ENCODE measurements around the gene MINDY1.
A peak's percentile ranks its signal among the peaks of the same experiment; 100 is the strongest.

Gene MINDY1

DNA sequence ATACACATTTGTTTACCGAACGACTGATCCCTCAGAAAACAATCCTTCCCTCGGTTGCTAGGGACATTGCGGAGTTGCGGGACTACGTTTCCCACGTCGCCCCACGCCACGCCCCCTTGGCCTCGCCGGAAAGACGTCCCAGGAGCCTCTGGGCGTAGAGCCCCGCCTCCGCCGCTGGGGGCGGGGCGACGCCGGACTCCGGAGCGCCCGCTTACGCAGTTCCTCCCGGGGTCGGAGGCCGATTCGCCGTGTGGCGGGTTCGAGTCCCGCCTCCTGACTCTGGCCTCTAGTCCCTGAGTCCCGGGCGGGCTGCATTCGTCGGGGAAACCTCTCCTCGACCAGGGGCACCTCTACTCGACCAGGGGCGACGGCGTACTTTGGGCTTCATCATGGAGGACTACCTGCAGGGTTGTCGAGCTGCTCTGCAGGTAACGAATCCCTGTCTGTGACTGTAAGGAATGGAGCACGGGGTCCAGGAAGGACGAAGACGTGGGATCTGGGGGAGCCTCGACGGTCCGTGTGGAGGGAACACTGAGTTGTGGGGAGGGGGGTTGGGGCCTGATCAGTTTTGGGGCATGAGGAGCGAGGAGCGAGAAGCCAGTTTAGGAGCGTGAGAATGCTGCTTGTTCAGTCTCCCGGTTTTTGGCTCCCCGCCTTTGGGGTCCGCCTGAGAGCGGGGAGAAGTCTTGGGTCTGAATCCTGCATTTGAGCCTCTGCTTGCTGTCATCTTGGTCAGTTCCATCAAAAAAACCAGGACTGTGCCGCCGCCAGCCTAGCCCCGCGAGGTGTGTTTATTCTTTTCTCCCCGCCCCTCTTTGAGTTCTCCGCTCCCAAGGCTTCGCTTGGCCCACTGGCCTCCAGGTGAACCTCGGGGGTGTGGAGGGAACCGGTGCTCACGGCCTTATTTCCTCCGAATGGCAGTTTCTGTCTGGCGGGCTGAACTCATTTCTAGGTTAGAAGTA is 1.8 kb upstream of the MINDY1 start, which contains the start of gene PRUNE1:
Gene PRUNE1 (plus strand): TSS at position 206 of the 962 bp plus-strand sequence. CDS start 184 bp downstream, at position 390.
- TF ChIP-seq CSDC2 (CRISPR knock-in tag; IDR thresholded peaks at IDR 0.05) (no peak), ISL1 (CRISPR knock-in tag; IDR thresholded peaks at IDR 0.05) (no peak), OSR1 (CRISPR knock-in tag; IDR thresholded peaks at IDR 0.05) (peak; percentile 45; the same call in 1 of the 2 replicates)
- ATAC-seq, result peak; percentile 80

DNA sequence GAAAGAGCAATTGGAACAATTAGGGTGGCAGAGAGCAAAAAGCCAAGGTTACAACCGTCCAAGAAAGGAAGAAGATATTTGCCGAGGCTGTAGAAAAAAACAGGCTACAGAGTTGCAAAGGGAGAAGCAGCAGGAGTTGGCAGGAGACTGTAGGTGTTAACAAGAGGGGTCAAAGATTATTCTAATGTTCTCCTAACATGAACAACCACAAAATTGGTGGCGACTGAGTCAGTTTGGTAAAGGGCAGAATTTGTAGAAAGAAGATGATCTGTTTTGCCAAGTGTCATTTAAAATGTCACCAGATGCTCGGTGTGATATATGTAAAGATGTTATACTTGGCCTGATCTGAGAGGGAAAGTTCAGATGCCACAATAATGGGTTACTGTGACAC is 1.1 kb upstream of the MINDY1 start:
- ATAC-seq, result no peak
- TF ChIP-seq PATZ1 (CRISPR knock-in tag; IDR thresholded peaks at IDR 0.05; ENCODE audit: borderline replicate concordance), result no peak
- no peak for TF ChIP-seq SNAI2 (CRISPR knock-in tag; IDR thresholded peaks at IDR 0.05)
- no peak for TF ChIP-seq TCF4 (CRISPR knock-in tag; IDR thresholded peaks at IDR 0.05; ENCODE audit: borderline replicate concordance)
- TF ChIP-seq, protein P1, sequence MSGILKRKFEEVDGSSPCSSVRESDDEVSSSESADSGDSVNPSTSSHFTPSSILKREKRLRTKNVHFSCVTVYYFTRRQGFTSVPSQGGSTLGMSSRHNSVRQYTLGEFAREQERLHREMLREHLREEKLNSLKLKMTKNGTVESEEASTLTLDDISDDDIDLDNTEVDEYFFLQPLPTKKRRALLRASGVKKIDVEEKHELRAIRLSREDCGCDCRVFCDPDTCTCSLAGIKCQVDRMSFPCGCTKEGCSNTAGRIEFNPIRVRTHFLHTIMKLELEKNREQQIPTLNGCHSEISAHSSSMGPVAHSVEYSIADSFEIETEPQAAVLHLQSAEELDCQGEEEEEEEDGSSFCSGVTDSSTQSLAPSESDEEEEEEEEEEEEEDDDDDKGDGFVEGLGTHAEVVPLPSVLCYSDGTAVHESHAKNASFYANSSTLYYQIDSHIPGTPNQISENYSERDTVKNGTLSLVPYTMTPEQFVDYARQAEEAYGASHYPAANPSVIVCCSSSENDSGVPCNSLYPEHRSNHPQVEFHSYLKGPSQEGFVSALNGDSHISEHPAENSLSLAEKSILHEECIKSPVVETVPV (CRISPR knock-in tag; IDR thresholded peaks at IDR 0.05), result no peak
- no peak for TF ChIP-seq ESRRG (CRISPR knock-in tag; IDR thresholded peaks at IDR 0.05)
- TF ChIP-seq, protein P2, sequence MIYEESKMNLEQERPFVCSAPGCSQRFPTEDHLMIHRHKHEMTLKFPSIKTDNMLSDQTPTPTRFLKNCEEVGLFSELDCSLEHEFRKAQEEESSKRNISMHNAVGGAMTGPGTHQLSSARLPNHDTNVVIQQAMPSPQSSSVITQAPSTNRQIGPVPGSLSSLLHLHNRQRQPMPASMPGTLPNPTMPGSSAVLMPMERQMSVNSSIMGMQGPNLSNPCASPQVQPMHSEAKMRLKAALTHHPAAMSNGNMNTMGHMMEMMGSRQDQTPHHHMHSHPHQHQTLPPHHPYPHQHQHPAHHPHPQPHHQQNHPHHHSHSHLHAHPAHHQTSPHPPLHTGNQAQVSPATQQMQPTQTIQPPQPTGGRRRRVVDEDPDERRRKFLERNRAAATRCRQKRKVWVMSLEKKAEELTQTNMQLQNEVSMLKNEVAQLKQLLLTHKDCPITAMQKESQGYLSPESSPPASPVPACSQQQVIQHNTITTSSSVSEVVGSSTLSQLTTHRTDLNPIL (CRISPR knock-in tag; IDR thresholded peaks at IDR 0.05; ENCODE audit: low read depth), result no peak
- TF ChIP-seq, protein P3, sequence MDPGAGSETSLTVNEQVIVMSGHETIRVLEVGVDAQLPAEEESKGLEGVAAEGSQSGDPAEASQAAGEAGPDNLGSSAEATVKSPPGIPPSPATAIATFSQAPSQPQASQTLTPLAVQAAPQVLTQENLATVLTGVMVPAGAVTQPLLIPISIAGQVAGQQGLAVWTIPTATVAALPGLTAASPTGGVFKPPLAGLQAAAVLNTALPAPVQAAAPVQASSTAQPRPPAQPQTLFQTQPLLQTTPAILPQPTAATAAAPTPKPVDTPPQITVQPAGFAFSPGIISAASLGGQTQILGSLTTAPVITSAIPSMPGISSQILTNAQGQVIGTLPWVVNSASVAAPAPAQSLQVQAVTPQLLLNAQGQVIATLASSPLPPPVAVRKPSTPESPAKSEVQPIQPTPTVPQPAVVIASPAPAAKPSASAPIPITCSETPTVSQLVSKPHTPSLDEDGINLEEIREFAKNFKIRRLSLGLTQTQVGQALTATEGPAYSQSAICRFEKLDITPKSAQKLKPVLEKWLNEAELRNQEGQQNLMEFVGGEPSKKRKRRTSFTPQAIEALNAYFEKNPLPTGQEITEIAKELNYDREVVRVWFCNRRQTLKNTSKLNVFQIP (CRISPR knock-in tag; IDR thresholded peaks at IDR 0.05; ENCODE audit: borderline replicate concordance, low read depth), result no peak
- TF ChIP-seq ZFP3 (CRISPR knock-in tag; IDR thresholded peaks at IDR 0.05), result no peak
- no peak for TF ChIP-seq RARB (CRISPR knock-in tag; IDR thresholded peaks at IDR 0.05)
- no peak for TF ChIP-seq GLIS3 (CRISPR knock-in tag; IDR thresholded peaks at IDR 0.05)
- no peak for TF ChIP-seq ZNF70 (CRISPR knock-in tag; IDR thresholded peaks at IDR 0.05)
- TF ChIP-seq TOX (CRISPR knock-in tag; IDR thresholded peaks at IDR 0.05; ENCODE audit: borderline replicate concordance), result no peak
- no peak for TF ChIP-seq ZNF8 (CRISPR knock-in tag; IDR thresholded peaks at IDR 0.05)
- no peak for TF ChIP-seq ZNF565 (CRISPR knock-in tag; conservative IDR thresholded peaks at IDR 0.05; ENCODE audit: low read depth)
- TF ChIP-seq TSHZ2 (CRISPR knock-in tag; IDR thresholded peaks at IDR 0.05), result no peak

DNA sequence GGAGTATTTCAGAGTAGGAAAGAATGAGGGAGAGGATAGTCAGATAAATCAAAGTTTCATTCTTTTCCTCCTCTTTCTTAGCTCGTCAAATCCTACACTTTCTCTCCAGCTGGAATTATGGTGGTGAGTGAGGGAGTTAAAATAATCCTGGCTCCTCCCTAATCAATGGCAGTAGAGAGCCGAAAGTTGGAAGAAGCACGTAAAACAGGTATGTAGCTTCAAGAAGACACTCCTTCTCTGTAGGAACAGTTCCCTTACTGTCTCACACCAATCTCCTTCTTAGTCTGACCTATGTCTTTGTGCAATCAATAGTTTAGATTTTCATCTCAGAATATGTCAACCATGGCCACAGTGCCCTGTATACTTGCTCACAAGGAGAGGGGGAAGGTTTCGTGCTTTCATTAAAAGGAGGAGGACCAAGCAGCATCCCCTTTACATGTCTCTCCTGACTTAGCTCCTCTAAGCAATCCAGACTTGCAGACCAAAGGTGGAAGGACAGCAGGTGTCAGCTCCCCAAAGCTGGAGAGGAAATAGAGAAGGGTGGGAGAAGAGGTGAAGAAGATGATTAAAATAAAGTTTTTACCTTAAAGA is 878 bp downstream of the MINDY1 start:
- peak; percentile 1; the same call in 2 of the 3 replicates for ATAC-seq
- TF ChIP-seq ZFP30 (CRISPR knock-in tag; IDR thresholded peaks at IDR 0.05) (no peak), TOX (CRISPR knock-in tag; IDR thresholded peaks at IDR 0.05; ENCODE audit: borderline replicate concordance) (no peak)
